ENCODE results near the gene EPB41L4A.

DNA sequence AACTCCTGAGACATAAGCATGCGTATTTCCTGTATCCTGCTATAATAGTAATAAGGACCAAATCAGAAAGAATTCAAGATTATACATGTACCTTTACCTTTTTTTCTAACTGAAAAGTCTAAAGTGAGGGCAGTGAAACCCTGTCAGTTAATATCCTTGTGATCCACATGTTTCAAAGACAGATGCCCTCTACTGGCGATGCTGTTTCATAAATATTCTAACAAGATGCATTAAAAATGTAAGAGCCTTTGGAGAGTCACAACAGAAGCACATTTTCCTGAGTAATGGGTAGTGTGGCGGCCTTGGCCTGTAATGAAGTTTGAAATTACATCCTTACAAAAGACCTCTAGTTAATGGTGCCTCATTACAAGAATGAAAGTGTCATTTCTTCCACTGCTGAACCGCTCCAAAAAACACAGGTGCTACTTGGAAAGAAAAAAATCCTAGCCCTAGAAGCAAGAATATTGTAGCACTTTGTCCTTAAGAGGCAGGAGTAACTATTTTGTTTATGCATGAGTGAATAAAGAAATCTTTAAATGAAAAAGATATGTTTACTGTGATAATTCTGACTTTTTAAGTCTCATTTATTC lies 232.6 kb downstream of the EPB41L4A start:
- TF ChIP-seq ZNF791 (tag by site-specific recombination; IDR thresholded peaks at IDR 0.05) = no peak
- TF ChIP-seq, protein P1, sequence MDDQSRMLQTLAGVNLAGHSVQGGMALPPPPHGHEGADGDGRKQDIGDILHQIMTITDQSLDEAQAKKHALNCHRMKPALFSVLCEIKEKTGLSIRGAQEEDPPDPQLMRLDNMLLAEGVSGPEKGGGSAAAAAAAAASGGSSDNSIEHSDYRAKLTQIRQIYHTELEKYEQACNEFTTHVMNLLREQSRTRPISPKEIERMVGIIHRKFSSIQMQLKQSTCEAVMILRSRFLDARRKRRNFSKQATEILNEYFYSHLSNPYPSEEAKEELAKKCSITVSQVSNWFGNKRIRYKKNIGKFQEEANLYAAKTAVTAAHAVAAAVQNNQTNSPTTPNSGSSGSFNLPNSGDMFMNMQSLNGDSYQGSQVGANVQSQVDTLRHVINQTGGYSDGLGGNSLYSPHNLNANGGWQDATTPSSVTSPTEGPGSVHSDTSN (CRISPR knock-in tag; IDR thresholded peaks at IDR 0.05) = no peak

All from HEK293 (cell line).